ENCODE results near the gene FSHR. TPM values are rescaled to one million over a fixed set of nuclear protein-coding genes. Genes with fewer than 3 reads are reported as not detected.

FSHR gene
- total RNA-seq, 1 donor from 2014 or later: not detected

GRCh38 chr2:48941456-48941855 lies 212.9 kb downstream of the FSHR start:
- H3K27me3 Mint-ChIP-seq (ENCODE audit: unreplicated experiment): peaks cover 1% of the 10 kb centered on the region

GRCh38 chr2:48940606-48941005 lies 213.7 kb downstream of the FSHR start:
- H3K27ac Mint-ChIP-seq (ENCODE audit: unreplicated experiment): no peak overlapping the region

More at GRCh38 chr2:48941456-48941855, 212.9 kb downstream of the FSHR start:
- Mint-ChIP-seq H3K4me3 (ENCODE audit: unreplicated experiment) (no peak overlapping the region), H3K27ac (ENCODE audit: unreplicated experiment) (no peak overlapping the region), H3K9me3 (ENCODE audit: unreplicated experiment) (no peaks in the 10 kb centered on the region), H3K36me3 (ENCODE audit: low read depth, unreplicated experiment) (no peaks in the 10 kb centered on the region), H3K4me1 (ENCODE audit: unreplicated experiment) (peaks cover 10% of the 10 kb centered on the region)
- DNase-seq (ENCODE audit: low spot score): no peak
- no peak for TF ChIP-seq CTCF (IDR thresholded peaks at IDR 0.05; ENCODE audit: unreplicated experiment)

GRCh38 chr2:48939232-48939631 lies 215.1 kb downstream of the FSHR start:
- Mint-ChIP-seq H3K27ac (ENCODE audit: unreplicated experiment) (no peak overlapping the region), H3K36me3 (ENCODE audit: low read depth, unreplicated experiment) (no peaks in the 10 kb centered on the region), H3K27me3 (ENCODE audit: unreplicated experiment) (peaks cover 1% of the 10 kb centered on the region), H3K9me3 (ENCODE audit: unreplicated experiment) (no peaks in the 10 kb centered on the region), H3K4me1 (ENCODE audit: unreplicated experiment) (peaks cover 10% of the 10 kb centered on the region), H3K4me3 (ENCODE audit: unreplicated experiment) (no peak overlapping the region)
- TF ChIP-seq CTCF (IDR thresholded peaks at IDR 0.05; ENCODE audit: unreplicated experiment): no peak
- DNase-seq (ENCODE audit: low spot score): no peak

More at GRCh38 chr2:48940606-48941005, 213.7 kb downstream of the FSHR start:
- peaks cover 1% of the 10 kb centered on the region for H3K27me3 Mint-ChIP-seq (ENCODE audit: unreplicated experiment)
- H3K9me3 Mint-ChIP-seq (ENCODE audit: unreplicated experiment): no peaks in the 10 kb centered on the region
- TF ChIP-seq CTCF (IDR thresholded peaks at IDR 0.05; ENCODE audit: unreplicated experiment): no peak
- no peak overlapping the region for H3K4me3 Mint-ChIP-seq (ENCODE audit: unreplicated experiment)
- DNase-seq (ENCODE audit: low spot score): no peak
- peaks cover 10% of the 10 kb centered on the region for H3K4me1 Mint-ChIP-seq (ENCODE audit: unreplicated experiment)
- H3K36me3 Mint-ChIP-seq (ENCODE audit: low read depth, unreplicated experiment): no peaks in the 10 kb centered on the region

- Mint-ChIP-seq H3K4me3 (ENCODE audit: unreplicated experiment) (no peak overlapping the region), H3K36me3 (ENCODE audit: low read depth, unreplicated experiment) (no peaks in the 10 kb centered on the region), H3K9me3 (ENCODE audit: unreplicated experiment) (no peaks in the 10 kb centered on the region), H3K27ac (ENCODE audit: unreplicated experiment) (no peak overlapping the region), H3K4me1 (ENCODE audit: unreplicated experiment) (peaks cover 10% of the 10 kb centered on the region), H3K27me3 (ENCODE audit: unreplicated experiment) (peaks cover 1% of the 10 kb centered on the region)
- no peak for DNase-seq (ENCODE audit: low spot score)
- no peak for TF ChIP-seq CTCF (IDR thresholded peaks at IDR 0.05; ENCODE audit: unreplicated experiment)
Measured at GRCh38 chr2:48938231-48938630, 216.1 kb downstream of the FSHR start.

GRCh38 chr2:48934807-48935206 lies 219.5 kb downstream of the FSHR start:
- no peak for TF ChIP-seq CTCF (IDR thresholded peaks at IDR 0.05; ENCODE audit: unreplicated experiment)
- H3K4me1 Mint-ChIP-seq (ENCODE audit: unreplicated experiment): peaks cover 10% of the 10 kb centered on the region
- H3K4me3 Mint-ChIP-seq (ENCODE audit: unreplicated experiment): no peak overlapping the region
- H3K27ac Mint-ChIP-seq (ENCODE audit: unreplicated experiment): no peak overlapping the region
- H3K36me3 Mint-ChIP-seq (ENCODE audit: low read depth, unreplicated experiment): no peaks in the 10 kb centered on the region
- no peaks in the 10 kb centered on the region for H3K27me3 Mint-ChIP-seq (ENCODE audit: unreplicated experiment)
- no peaks in the 10 kb centered on the region for H3K9me3 Mint-ChIP-seq (ENCODE audit: unreplicated experiment)
- no peak for DNase-seq (ENCODE audit: low spot score)

Data from endothelial cell (in vitro differentiated cells).